Type B pancreatic cell (in vitro differentiated cells): Measurements from ENCODE around the gene NEU4. TPM values are rescaled to one million over a fixed set of nuclear protein-coding genes. Genes with fewer than 3 reads are reported as not detected.
"Not testable (repeated sequence)": the region's sequence is repeated elsewhere in the genome, so short reads cannot be mapped to it uniquely, and the experiment has no call there.

ENCODE experiments used
- DNase-seq: peaks from one replicate; pipeline ENCODE4 v3.0.0; 2021; ENCODE audit warnings: mixed read lengths; ENCODE audit not compliant: unreplicated experiment; ENCODE audit errors: extremely low spot score
- H3K27ac Mint-ChIP-seq: 2 replicates; pipeline ENCODE4 v1.8.0; 2021; ENCODE audit warnings: mild to moderate bottlenecking, mixed read lengths
- H3K27me3 Mint-ChIP-seq: 2 replicates; pipeline ENCODE4 v1.8.0; 2021; ENCODE audit warnings: mixed read lengths
- H3K36me3 Mint-ChIP-seq: 2 replicates; pipeline ENCODE4 v1.8.0; 2021; ENCODE audit warnings: mixed read lengths
- H3K4me1 Mint-ChIP-seq: one replicate; pipeline ENCODE4 v1.8.0; 2021; ENCODE audit warnings: mixed read lengths; ENCODE audit not compliant: unreplicated experiment
- H3K4me3 Mint-ChIP-seq: 2 replicates; pipeline ENCODE4 v1.8.0; 2021; ENCODE audit warnings: mild to moderate bottlenecking, mixed read lengths
- H3K9me3 Mint-ChIP-seq: 2 replicates; pipeline ENCODE4 v1.8.0; 2021; ENCODE audit warnings: mixed read lengths
- total RNA-seq: library from RNA; stranded (reverse); gene quantifications from 2 replicates; pipeline ENCODE4 v1.2.1, GENCODE V29; 2021; ENCODE audit warnings: low replicate concordance
- TF ChIP-seq, protein P1 (sequence below): fragments of 200-600 bp; sonication (generic); conservative IDR thresholded peaks from 2 replicates; pipeline ENCODE4 v1.5.0; 2021; ENCODE audit warnings: antibody characterized with exemption, mild to moderate bottlenecking

NEU4 gene
- total RNA-seq, 1 donor from 2014 or later: 0.51 TPM

DNA sequence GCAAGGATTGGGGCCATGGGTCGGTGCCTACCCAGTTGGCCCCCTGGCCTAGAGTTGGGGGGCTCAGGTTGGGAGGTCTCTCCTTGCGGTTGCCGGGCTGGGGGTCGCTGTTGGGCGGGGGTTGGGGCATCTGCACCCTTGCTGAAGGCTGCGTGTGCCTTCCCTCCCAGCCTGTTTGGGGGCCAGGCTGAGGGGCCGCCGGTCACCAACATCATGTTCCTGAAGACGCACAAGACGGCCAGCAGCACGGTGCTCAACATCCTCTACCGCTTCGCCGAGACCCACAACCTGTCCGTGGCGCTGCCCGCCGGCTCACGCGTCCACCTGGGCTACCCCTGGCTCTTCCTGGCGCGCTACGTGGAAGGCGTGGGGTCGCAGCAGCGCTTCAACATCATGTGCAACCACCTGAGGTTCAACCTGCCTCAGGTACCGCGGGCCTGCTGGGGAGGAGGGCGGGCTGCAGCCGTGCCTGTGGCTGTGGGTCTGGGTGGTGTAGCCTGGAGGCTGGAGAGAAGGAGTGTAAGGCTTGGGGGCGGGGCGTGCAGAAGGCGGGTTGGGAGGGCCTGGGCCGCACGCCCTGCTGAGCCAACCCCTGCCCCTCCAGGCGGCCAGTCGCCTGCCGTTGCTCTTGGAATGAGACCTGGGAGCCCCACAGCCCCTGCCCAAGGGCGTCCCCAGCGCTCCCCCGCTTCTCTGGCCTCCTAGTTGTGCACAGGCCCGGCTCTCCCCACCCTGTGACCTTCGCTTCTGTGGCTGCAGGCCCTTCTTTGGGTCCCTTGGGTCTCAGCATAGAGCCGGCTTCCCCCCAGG lies 7.2 kb upstream of the NEU4 start:
- peaks cover 4% of the 10 kb centered on the region for H3K4me1 Mint-ChIP-seq
- H3K36me3 Mint-ChIP-seq: no peaks in the 10 kb centered on the region
- DNase-seq: no peak
- H3K27me3 Mint-ChIP-seq: no peaks in the 10 kb centered on the region
- TF ChIP-seq, protein P1, sequence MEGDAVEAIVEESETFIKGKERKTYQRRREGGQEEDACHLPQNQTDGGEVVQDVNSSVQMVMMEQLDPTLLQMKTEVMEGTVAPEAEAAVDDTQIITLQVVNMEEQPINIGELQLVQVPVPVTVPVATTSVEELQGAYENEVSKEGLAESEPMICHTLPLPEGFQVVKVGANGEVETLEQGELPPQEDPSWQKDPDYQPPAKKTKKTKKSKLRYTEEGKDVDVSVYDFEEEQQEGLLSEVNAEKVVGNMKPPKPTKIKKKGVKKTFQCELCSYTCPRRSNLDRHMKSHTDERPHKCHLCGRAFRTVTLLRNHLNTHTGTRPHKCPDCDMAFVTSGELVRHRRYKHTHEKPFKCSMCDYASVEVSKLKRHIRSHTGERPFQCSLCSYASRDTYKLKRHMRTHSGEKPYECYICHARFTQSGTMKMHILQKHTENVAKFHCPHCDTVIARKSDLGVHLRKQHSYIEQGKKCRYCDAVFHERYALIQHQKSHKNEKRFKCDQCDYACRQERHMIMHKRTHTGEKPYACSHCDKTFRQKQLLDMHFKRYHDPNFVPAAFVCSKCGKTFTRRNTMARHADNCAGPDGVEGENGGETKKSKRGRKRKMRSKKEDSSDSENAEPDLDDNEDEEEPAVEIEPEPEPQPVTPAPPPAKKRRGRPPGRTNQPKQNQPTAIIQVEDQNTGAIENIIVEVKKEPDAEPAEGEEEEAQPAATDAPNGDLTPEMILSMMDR: no peak
- no peaks in the 10 kb centered on the region for H3K9me3 Mint-ChIP-seq
- H3K4me3 Mint-ChIP-seq: no peak overlapping the region
- H3K27ac Mint-ChIP-seq: no peak overlapping the region

DNA sequence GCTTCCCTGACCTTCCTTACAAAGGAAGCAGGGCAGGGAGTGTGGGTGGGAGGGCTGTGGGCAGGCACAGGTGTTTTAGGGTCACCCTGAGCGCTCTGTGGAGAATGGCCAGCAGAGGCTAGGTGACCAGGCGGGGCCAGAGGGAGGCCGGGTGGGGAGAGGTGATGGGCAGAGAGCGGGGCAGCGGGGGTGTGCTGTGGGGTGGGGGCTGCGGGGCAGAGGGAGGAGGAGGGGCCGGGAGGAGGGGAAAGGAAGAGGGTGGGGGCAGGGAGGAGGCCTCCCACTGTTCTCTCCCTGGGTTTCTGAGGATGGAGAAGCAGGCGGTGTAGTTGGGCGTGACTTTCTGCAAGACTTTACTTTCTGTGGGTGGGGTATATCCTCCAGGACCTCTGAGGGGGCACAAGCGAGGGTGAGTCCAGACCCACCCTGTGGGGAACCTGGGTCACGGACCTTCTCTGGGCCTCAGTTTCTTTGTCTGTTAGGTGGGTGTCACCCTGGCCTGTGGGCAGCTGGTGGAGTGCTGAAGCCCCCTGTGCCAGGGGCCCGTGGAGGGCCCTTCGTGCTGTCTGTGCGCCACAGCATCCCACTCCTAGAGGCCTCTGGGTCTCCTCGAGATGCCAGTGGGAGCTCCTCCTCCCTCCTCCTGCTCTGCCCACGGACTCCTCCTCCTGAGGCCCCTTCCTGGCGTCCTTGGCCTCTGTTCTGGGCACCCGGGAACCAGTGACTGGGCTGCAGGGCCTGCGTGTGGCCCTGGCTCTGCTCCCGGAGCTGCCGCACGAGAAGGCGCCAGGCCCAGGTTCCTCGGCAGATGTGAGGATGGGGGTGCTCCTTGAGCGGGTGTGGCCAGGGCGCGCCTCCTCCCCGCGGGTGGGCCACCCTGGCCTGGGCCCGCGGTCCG lies 6.3 kb upstream of the NEU4 start:
- no peak overlapping the region for H3K4me3 Mint-ChIP-seq
- no peak overlapping the region for H3K27ac Mint-ChIP-seq
- no peak for DNase-seq
- no peaks in the 10 kb centered on the region for H3K4me1 Mint-ChIP-seq
- no peaks in the 10 kb centered on the region for H3K9me3 Mint-ChIP-seq
- no peaks in the 10 kb centered on the region for H3K27me3 Mint-ChIP-seq
- TF ChIP-seq, protein P1: no peak
- H3K36me3 Mint-ChIP-seq: no peaks in the 10 kb centered on the region

DNA sequence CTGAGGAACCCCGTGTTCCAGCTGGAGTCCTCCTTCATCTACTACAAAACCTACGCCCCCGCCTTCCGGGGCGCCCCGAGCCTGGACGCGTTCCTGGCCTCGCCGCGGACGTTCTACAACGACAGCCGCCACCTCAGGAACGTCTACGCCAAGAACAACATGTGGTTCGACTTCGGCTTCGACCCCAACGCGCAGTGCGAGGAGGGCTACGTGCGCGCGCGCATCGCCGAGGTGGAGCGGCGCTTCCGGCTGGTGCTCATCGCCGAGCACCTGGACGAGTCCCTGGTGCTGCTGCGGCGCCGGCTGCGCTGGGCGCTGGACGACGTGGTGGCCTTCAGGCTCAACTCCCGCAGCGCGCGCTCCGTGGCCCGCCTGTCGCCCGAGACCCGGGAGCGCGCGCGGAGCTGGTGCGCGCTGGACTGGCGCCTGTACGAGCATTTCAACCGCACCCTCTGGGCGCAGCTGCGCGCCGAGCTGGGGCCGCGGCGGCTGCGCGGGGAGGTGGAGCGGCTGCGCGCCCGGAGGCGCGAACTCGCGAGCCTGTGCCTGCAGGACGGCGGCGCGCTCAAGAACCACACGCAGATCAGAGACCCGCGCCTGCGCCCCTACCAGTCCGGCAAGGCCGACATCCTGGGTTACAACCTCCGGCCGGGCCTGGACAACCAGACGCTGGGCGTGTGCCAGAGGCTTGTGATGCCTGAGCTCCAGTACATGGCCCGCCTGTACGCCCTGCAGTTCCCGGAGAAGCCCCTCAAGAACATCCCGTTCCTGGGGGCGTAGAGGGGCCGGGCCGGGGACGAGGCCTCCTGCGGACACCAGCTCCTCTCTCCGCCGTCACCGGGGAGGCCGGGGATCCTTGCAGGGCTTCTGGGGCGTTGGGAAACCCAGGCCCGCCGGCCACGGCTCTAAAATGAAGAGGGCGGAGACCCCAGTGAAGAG lies 5.3 kb upstream of the NEU4 start:
- no peak overlapping the region for H3K27ac Mint-ChIP-seq
- H3K36me3 Mint-ChIP-seq: no peaks in the 10 kb centered on the region
- H3K4me3 Mint-ChIP-seq: no peak overlapping the region
- H3K27me3 Mint-ChIP-seq: peaks cover 6% of the 10 kb centered on the region
- TF ChIP-seq, protein P1: no peak
- H3K4me1 Mint-ChIP-seq: peaks cover 7% of the 10 kb centered on the region
- DNase-seq: no peak
- H3K9me3 Mint-ChIP-seq: no peaks in the 10 kb centered on the region

- Mint-ChIP-seq H3K4me3 (no peak overlapping the region), H3K36me3 (no peaks in the 10 kb centered on the region), H3K4me1 (peaks cover 13% of the 10 kb centered on the region), H3K9me3 (no peaks in the 10 kb centered on the region), H3K27me3 (peaks cover 10% of the 10 kb centered on the region), H3K27ac (no peak overlapping the region)
- TF ChIP-seq, protein P1: peak; percentile 35
- peak; percentile 63 for DNase-seq
Observed at GRCh38 chr2:241804326-241805229, 4.4 kb upstream of the NEU4 start.

- H3K36me3 Mint-ChIP-seq, H3K9me3 Mint-ChIP-seq, DNase-seq, H3K4me3 Mint-ChIP-seq, H3K27ac Mint-ChIP-seq: not testable (repeated sequence)
- peaks cover 10% of the 10 kb centered on the region for H3K27me3 Mint-ChIP-seq
- H3K4me1 Mint-ChIP-seq: peaks cover 13% of the 10 kb centered on the region
Observed at GRCh38 chr2:241806217-241806616, 2.8 kb upstream of the NEU4 start.
